Prostate gland (tissue), 2 donors: Measurements from ENCODE around the gene MFF.

ENCODE experiments used
- POLR2AphosphoS5 ChIP-seq: sonication (generic); formaldehyde crosslinking; IDR thresholded peaks from one replicate; pipeline ENCODE4 v1.6.1; 2017; ENCODE audit warnings: antibody characterized with exemption
- TF ChIP-seq, protein P1 (sequence below), 4 experiments: fragments of 200-600 bp in 2 of 4; fragments of 450-650 bp in 2 of 4; sonication (generic) in 2 of 4; IDR thresholded peaks; 1 replicate in 3 of 4; 2 replicates in 1 of 4; pipeline ENCODE4 v1.5.1; 2016 to 2019; ENCODE audit warnings: antibody characterized with exemption in 4 of 4, mild to moderate bottlenecking in 2 of 4, moderate library complexity in 2 of 4

GRCh38 chr2:227311861-227312506 is 13.1 kb upstream of the MFF start:
- TF ChIP-seq, protein P1, sequence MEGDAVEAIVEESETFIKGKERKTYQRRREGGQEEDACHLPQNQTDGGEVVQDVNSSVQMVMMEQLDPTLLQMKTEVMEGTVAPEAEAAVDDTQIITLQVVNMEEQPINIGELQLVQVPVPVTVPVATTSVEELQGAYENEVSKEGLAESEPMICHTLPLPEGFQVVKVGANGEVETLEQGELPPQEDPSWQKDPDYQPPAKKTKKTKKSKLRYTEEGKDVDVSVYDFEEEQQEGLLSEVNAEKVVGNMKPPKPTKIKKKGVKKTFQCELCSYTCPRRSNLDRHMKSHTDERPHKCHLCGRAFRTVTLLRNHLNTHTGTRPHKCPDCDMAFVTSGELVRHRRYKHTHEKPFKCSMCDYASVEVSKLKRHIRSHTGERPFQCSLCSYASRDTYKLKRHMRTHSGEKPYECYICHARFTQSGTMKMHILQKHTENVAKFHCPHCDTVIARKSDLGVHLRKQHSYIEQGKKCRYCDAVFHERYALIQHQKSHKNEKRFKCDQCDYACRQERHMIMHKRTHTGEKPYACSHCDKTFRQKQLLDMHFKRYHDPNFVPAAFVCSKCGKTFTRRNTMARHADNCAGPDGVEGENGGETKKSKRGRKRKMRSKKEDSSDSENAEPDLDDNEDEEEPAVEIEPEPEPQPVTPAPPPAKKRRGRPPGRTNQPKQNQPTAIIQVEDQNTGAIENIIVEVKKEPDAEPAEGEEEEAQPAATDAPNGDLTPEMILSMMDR (IDR thresholded peaks at IDR 0.05), result no peak
- no peak for TF ChIP-seq POLR2AphosphoS5
